GM12892 (cell line): ENCODE data around the gene ZIK1.

Experiments
- POLR2A ChIP-seq: IDR thresholded peaks from 2 replicates; pipeline ENCODE4 v1.6.1; 2011; ENCODE audit warnings: low read depth, low read length, control low read depth
- POLR2AphosphoS5 ChIP-seq: IDR thresholded peaks from 2 replicates; pipeline ENCODE4 v1.6.1; 2011; ENCODE audit warnings: low read depth, low read length, control low read depth
- TAF1 ChIP-seq: IDR thresholded peaks from 2 replicates; pipeline ENCODE4 v1.6.1; 2011; ENCODE audit warnings: low read depth, mild to moderate bottlenecking, control low read depth, low read length, borderline replicate concordance

- TF ChIP-seq POLR2A, result no peak
- no peak for TF ChIP-seq POLR2AphosphoS5
- no peak for TF ChIP-seq TAF1
Measured at GRCh38 chr19:57587529-57587928, 3.6 kb downstream of the ZIK1 start.
